HepG2 (cell line): ENCODE results near the gene TSPAN11. TPM values are rescaled to one million over a fixed set of nuclear protein-coding genes. Genes with fewer than 3 reads are reported as not detected.

Source experiments
- ATAC-seq: fragments of 200-7000 bp; cut with Tn5 transposase; 3 replicates; pipeline ENCODE4 v1.9.1; 2020; ENCODE audit warnings: mild to moderate bottlenecking, moderate library complexity
- BruUV-seq: library from RNA; stranded (reverse); fragments of 400-500 nt; replicated peaks from 2 replicates; lab custom pipeline; 2021; lab: Mats Ljungman, UMichigan
- CTCF ChIA-PET: fragments of 300-600 bp; formaldehyde crosslinking; extraction: SDS; loops from one replicate; lab custom pipeline; 2021; ENCODE audit warnings: low total read pairs, inconsistent platforms, low intra/inter-chr PET ratio; lab: Yijun Ruan, JAX
- POLR2A ChIA-PET: fragments of 350-600 bp; sonication (Branson Sonifier 250); formaldehyde crosslinking; loops from one replicate; lab custom pipeline; 2020; ENCODE audit warnings: antibody characterized with exemption, inconsistent platforms; lab: Yijun Ruan, JAX
- DNase-seq: peaks from one replicate; pipeline ENCODE4 v3.0.0-alpha.2; 2015; ENCODE audit warnings: low spot score
- FAIRE-seq: peaks from 3 replicates; lab custom pipeline; 2011; peaks lifted over from hg19 to GRCh38; lab: Jason Lieb, UNC
- H2AFZ ChIP-seq: one replicate; pipeline ENCODE4 v1.6.1; 2011; ENCODE audit warnings: low read length, inconsistent platforms
- H3K27ac ChIP-seq: fragments of 300-600 bp; 3 replicates; pipeline ENCODE4 v1.8.0; 2011; ENCODE audit warnings: mixed run types, mild to moderate bottlenecking, mixed read lengths, low read length, inconsistent platforms; ENCODE audit not compliant: insufficient read depth; ENCODE audit errors: extremely low read length
- H3K27me3 ChIP-seq, 2 experiments: fragments of 200-600 bp in 1 of 2; 2 replicates in 1 of 2; 3 replicates in 1 of 2; pipeline versions ENCODE4 v1.6.0 to v1.8.0; 2011; ENCODE audit warnings: low read length in 2 of 2, mild to moderate bottlenecking in 2 of 2, moderate library complexity in 2 of 2, inconsistent platforms in 1 of 2; ENCODE audit not compliant: insufficient read depth in 2 of 2, control insufficient read depth in 1 of 2
- H3K36me3 ChIP-seq, 2 experiments: fragments of 200-600 bp in 1 of 2; replicated peaks in 1 of 2; 2 replicates in 1 of 2; 3 replicates in 1 of 2; pipeline versions ENCODE4 v1.5.1 to v1.8.0; 2011; ENCODE audit warnings: low read length in 2 of 2, inconsistent platforms in 1 of 2; ENCODE audit not compliant: insufficient read depth in 2 of 2, control insufficient read depth in 1 of 2
- H3K4me1 ChIP-seq: 2 replicates; pipeline ENCODE4 v1.5.1; 2012; ENCODE audit warnings: low read length, inconsistent platforms; ENCODE audit not compliant: insufficient read depth
- H3K4me2 ChIP-seq: 2 replicates; pipeline ENCODE4 v1.6.0; 2011; ENCODE audit warnings: low read depth, low read length, inconsistent platforms
- H3K4me3 ChIP-seq, 3 experiments: fragments of 200-600 bp in 1 of 3; sonication (generic), shearing (Covaris generic) in 1 of 3; replicated peaks in 1 of 3; 2 replicates each; pipeline ENCODE4 v1.5.1; 2011 to 2016; ENCODE audit warnings: low read length in 3 of 3, inconsistent platforms in 2 of 3, low read depth in 2 of 3, mild to moderate bottlenecking in 2 of 3, control low read depth in 1 of 3, mixed read lengths in 1 of 3; ENCODE audit not compliant: insufficient read depth in 1 of 3
- H3K79me2 ChIP-seq: one replicate; pipeline ENCODE4 v1.6.1; 2011; ENCODE audit warnings: low read length, inconsistent platforms; ENCODE audit not compliant: insufficient read depth
- H3K9ac ChIP-seq: 2 replicates; pipeline ENCODE4 v1.6.0; 2011; ENCODE audit warnings: mild to moderate bottlenecking, low read depth, low read length, inconsistent platforms; ENCODE audit not compliant: insufficient read depth
- H3K9me3 ChIP-seq: 2 replicates; pipeline ENCODE4 v1.5.1; 2012; ENCODE audit warnings: mild to moderate bottlenecking, low read length
- H4K20me1 ChIP-seq: 2 replicates; pipeline ENCODE4 v1.6.0; 2011; ENCODE audit warnings: inconsistent platforms, mild to moderate bottlenecking, low read length, moderate library complexity; ENCODE audit not compliant: insufficient read depth
- ARHGAP35 ChIP-seq: sonication (generic); formaldehyde crosslinking; IDR thresholded peaks from 2 replicates; pipeline ENCODE4 v1.9.0; 2022; ENCODE audit warnings: mild to moderate bottlenecking, inconsistent platforms, moderate library complexity, missing genetic modification reagents, borderline replicate concordance
- ATAD3A ChIP-seq: sonication (generic); formaldehyde crosslinking; IDR thresholded peaks from 2 replicates; pipeline ENCODE4 v1.4.0; 2020; ENCODE audit warnings: missing genetic modification reagents
- CEBPG ChIP-seq: IDR thresholded peaks from 2 replicates; pipeline ENCODE4 v1.6.1; 2016
- HMG20A ChIP-seq: IDR thresholded peaks from 2 replicates; pipeline ENCODE4 v1.6.1; 2016; ENCODE audit warnings: borderline replicate concordance
- HOXD1 ChIP-seq: sonication (generic); formaldehyde crosslinking; IDR thresholded peaks from 2 replicates; pipeline ENCODE4 v1.5.0; 2020; ENCODE audit warnings: missing genetic modification reagents
- PPARG ChIP-seq: conservative IDR thresholded peaks from 2 replicates; pipeline ENCODE4 v1.6.1; 2016; ENCODE audit warnings: missing biosample characterization, missing genetic modification reagents
- UBTF ChIP-seq: sonication (generic); formaldehyde crosslinking; IDR thresholded peaks from 2 replicates; pipeline ENCODE4 v1.4.0; 2020; ENCODE audit warnings: mild to moderate bottlenecking, missing genetic modification reagents
- ZFP1 ChIP-seq: IDR thresholded peaks from 2 replicates; pipeline ENCODE4 v1.6.1; 2016
- ZFP37 ChIP-seq: sonication (generic); formaldehyde crosslinking; IDR thresholded peaks from 2 replicates; pipeline ENCODE4 v1.4.0; 2020; ENCODE audit warnings: missing genetic modification reagents, borderline replicate concordance
- ZNF407 ChIP-seq: sonication (generic); formaldehyde crosslinking; IDR thresholded peaks from one replicate; pipeline ENCODE4 v1.5.1; 2020; ENCODE audit warnings: mild to moderate bottlenecking, missing genetic modification reagents; ENCODE audit errors: not compliant biosample characterization
- WGBS: methylation state at CpG from one replicate; pipeline ENCODE4 v1.1.6; 2017; ENCODE audit warnings: low lambda C conversion rate; 5-methylcytosine and 5-hydroxymethylcytosine counted together
- in situ Hi-C: cut with HindIII; loops from 2 replicates; pipeline ENCODE4 v1.10.0; 2017; ENCODE audit warnings: low pct_unique_long_range_greater_than_20kb; ENCODE audit not compliant: extremely low pct_ligation_motif_present
- intact Hi-C: fragments of 100-400 bp; cut with micrococcal nuclease; formaldehyde crosslinking; loops from one replicate; pipeline ENCODE4 v1.10.0; 2022; ENCODE audit not compliant: unreplicated experiment
- polyA plus RNA-seq, 8 experiments: library from polyadenylated mRNA; depleted of rRNA in 3 of 8; stranded (reverse) in 7 of 8; unstranded in 1 of 8; fragments of >200 nt; fragmentation: Illumina TruSeq in 4 of 8; extraction: Trizol in 4 of 8; gene quantifications; 2 replicates each; pipeline versions ENCODE4 v1.2.1 to v1.2.3, GENCODE V29; 2011 to 2016; ENCODE audit warnings: low read depth in 4 of 8, missing spikeins in 1 of 8, mixed read lengths in 1 of 8; ENCODE audit not compliant: insufficient read depth in 1 of 8
- total RNA-seq, 5 experiments: library from RNA; depleted of rRNA; stranded (reverse); fragments of >200 nt; fragmentation: Illumina TruSeq; extraction: Trizol; gene quantifications; 2 replicates each; pipeline ENCODE4 v1.2.3, GENCODE V29; 2016; ENCODE audit warnings: low read depth in 1 of 5

Gene TSPAN11
- total and polyA plus RNA-seq, 2 of the 13 experiments (the other 11 are each of a cell fraction or from before 2014, with no cell fraction given), result 0.01 to 0.07 TPM

GRCh38 chr12:30877105-30877875 lies 49.3 kb upstream of the TSPAN11 start:
- Histone ChIP-seq H3K79me2 (no peaks in the 10 kb centered on the region), H3K9ac (no peak overlapping the region)
- TF ChIP-seq ZFP1 (no peak), ZFP37 (CRISPR knock-in tag) (no peak), CEBPG (no peak), HOXD1 (CRISPR knock-in tag) (no peak), HMG20A (no peak), ATAD3A (CRISPR knock-in tag) (no peak), ARHGAP35 (no peak), ZNF407 (CRISPR knock-in tag) (no peak), UBTF (CRISPR knock-in tag) (no peak), PPARG (CRISPR knock-in tag) (no peak)
- TF ChIP-seq, all 625 proteins: peak for 0
- Histone ChIP-seq H3K36me3 (no peaks in the 10 kb centered on the region), H3K27ac (no peak overlapping the region), H4K20me1 (no peaks in the 10 kb centered on the region), H2AFZ (no peak overlapping the region), H3K9me3 (no peaks in the 10 kb centered on the region), H3K4me2 (no peak overlapping the region), H3K4me1 (peaks cover 11% of the 10 kb centered on the region; the same call in 1 of the 2 replicates), H3K4me3 (no peak overlapping the region), H3K27me3 (no peaks in the 10 kb centered on the region)
- WGBS, result 31% methylated on average over 7 of the region's 7 CpGs
- no TSS peak for BruUV-seq
- no peak for ATAC-seq
- intact Hi-C loops (no loop called here), in situ Hi-C loops (no loop called here)
- DNase-seq, result no peak
- CTCF ChIA-PET, result no interaction called here
- POLR2A ChIA-PET, result interaction anchor here (0.7 kb wide), 1 partner anchor 259 kb away, joined by 3 read pairs; no protein-coding TSS in a partner anchor
- FAIRE-seq, result no peak
